HepG2 (cell line): Measurements from ENCODE around the gene PRKCZ. TPM values are rescaled to one million over a fixed set of nuclear protein-coding genes. Genes with fewer than 3 reads are reported as not detected.
A peak's percentile ranks its signal among the peaks of the same experiment; 100 is the strongest.

Experiments
- CEBPB ChIP-seq: IDR thresholded peaks from 2 replicates; pipeline ENCODE4 v1.6.1; 2011; ENCODE audit warnings: low read depth, low read length, improper control_type of control experiment, borderline replicate concordance
- CENPBD1 ChIP-seq: sonication (generic); formaldehyde crosslinking; IDR thresholded peaks from 2 replicates; pipeline ENCODE4 v1.8.0; 2022; ENCODE audit warnings: missing genetic modification reagents, low read depth, mild to moderate bottlenecking, borderline replicate concordance
- CREB3 ChIP-seq: sonication (generic); formaldehyde crosslinking; IDR thresholded peaks from 2 replicates; pipeline ENCODE4 v1.5.0; 2020; ENCODE audit warnings: missing genetic modification reagents
- HHEX ChIP-seq: IDR thresholded peaks from 2 replicates; pipeline ENCODE4 v1.6.1; 2016; ENCODE audit warnings: control low read depth
- MAFF ChIP-seq: IDR thresholded peaks from 2 replicates; pipeline ENCODE4 v1.6.1; 2011; ENCODE audit warnings: low read depth, low read length, improper control_type of control experiment
- MBD4 ChIP-seq: IDR thresholded peaks from 2 replicates; pipeline ENCODE4 v1.6.1; 2012; ENCODE audit warnings: low read length, inconsistent platforms, borderline replicate concordance
- PRPF4 ChIP-seq: fragments of 200-400 bp; formaldehyde crosslinking; IDR thresholded peaks from 2 replicates; pipeline ENCODE4 v1.6.1; 2016; ENCODE audit warnings: low read length, low read depth; ENCODE audit not compliant: poor library complexity, severe bottlenecking
- ZBTB4 ChIP-seq: sonication (generic); formaldehyde crosslinking; IDR thresholded peaks from 2 replicates; pipeline ENCODE4 v1.4.0; 2020; ENCODE audit warnings: missing genetic modification reagents, mild to moderate bottlenecking, borderline replicate concordance
- ZC3H4 ChIP-seq: sonication (generic); formaldehyde crosslinking; IDR thresholded peaks from 2 replicates; pipeline ENCODE4 v1.4.0; 2020; ENCODE audit warnings: missing genetic modification reagents, borderline replicate concordance
- ZFP36L2 ChIP-seq: sonication (generic); formaldehyde crosslinking; IDR thresholded peaks from 2 replicates; pipeline ENCODE4 v1.4.0; 2020; ENCODE audit warnings: missing genetic modification reagents
- ZNF280D ChIP-seq: sonication (generic); formaldehyde crosslinking; IDR thresholded peaks from 2 replicates; pipeline ENCODE4 v1.5.1; 2020; ENCODE audit warnings: mild to moderate bottlenecking, missing genetic modification reagents
- ZNF329 ChIP-seq: sonication (generic); formaldehyde crosslinking; IDR thresholded peaks from 2 replicates; pipeline ENCODE4 v1.9.0; 2021; ENCODE audit warnings: low read depth, mild to moderate bottlenecking, missing genetic modification reagents
- ZNF556 ChIP-seq: sonication (generic); formaldehyde crosslinking; IDR thresholded peaks from 2 replicates; pipeline ENCODE4 v1.4.0; 2020; ENCODE audit warnings: mild to moderate bottlenecking, missing genetic modification reagents, borderline replicate concordance
- ZNF570 ChIP-seq: sonication (generic); formaldehyde crosslinking; IDR thresholded peaks from 2 replicates; pipeline ENCODE4 v1.4.0; 2020; ENCODE audit warnings: mild to moderate bottlenecking, missing genetic modification reagents, borderline replicate concordance
- ZNF687 ChIP-seq: sonication (generic); formaldehyde crosslinking; IDR thresholded peaks from 2 replicates; pipeline ENCODE4 v1.5.1; 2020; ENCODE audit warnings: mild to moderate bottlenecking, missing genetic modification reagents, moderate library complexity
- ZNF850 ChIP-seq: sonication (generic); formaldehyde crosslinking; conservative IDR thresholded peaks from 2 replicates; pipeline ENCODE4 v1.9.0; 2021; ENCODE audit warnings: mild to moderate bottlenecking, missing genetic modification reagents
- polyA plus RNA-seq, 8 experiments: library from polyadenylated mRNA; depleted of rRNA in 3 of 8; stranded (reverse) in 7 of 8; unstranded in 1 of 8; fragments of >200 nt; fragmentation: Illumina TruSeq in 4 of 8; extraction: Trizol in 4 of 8; gene quantifications; 2 replicates each; pipeline versions ENCODE4 v1.2.1 to v1.2.3, GENCODE V29; 2011 to 2016; ENCODE audit warnings: low read depth in 4 of 8, missing spikeins in 1 of 8, mixed read lengths in 1 of 8; ENCODE audit not compliant: insufficient read depth in 1 of 8
- total RNA-seq, 5 experiments: library from RNA; depleted of rRNA; stranded (reverse); fragments of >200 nt; fragmentation: Illumina TruSeq; extraction: Trizol; gene quantifications; 2 replicates each; pipeline ENCODE4 v1.2.3, GENCODE V29; 2016; ENCODE audit warnings: low read depth in 1 of 5

The PRKCZ gene
- total and polyA plus RNA-seq, 2 of the 13 experiments (the other 11 are each of a cell fraction or from before 2014, with no cell fraction given): 34.7 to 85.2 TPM

- TF ChIP-seq ZNF280D (CRISPR knock-in tag): no peak
- peak; percentile 72 for TF ChIP-seq ZNF556 (CRISPR knock-in tag)
- TF ChIP-seq PRPF4: no peak
- TF ChIP-seq MAFF: no peak
- no peak; the same call in 1 of the 2 replicates for TF ChIP-seq ZNF850 (CRISPR knock-in tag)
- TF ChIP-seq MBD4: no peak
- TF ChIP-seq CENPBD1 (CRISPR knock-in tag): no peak
- no peak for TF ChIP-seq ZFP36L2 (CRISPR knock-in tag)
- TF ChIP-seq CREB3 (CRISPR knock-in tag): no peak
- TF ChIP-seq ZNF570: no peak
- TF ChIP-seq CEBPB: no peak
- peak; percentile 64; the same call in 1 of the 2 replicates for TF ChIP-seq ZNF687
- TF ChIP-seq ZNF329 (CRISPR knock-in tag): no peak
- no peak for TF ChIP-seq ZC3H4 (CRISPR knock-in tag)
- TF ChIP-seq ZBTB4: no peak
- no peak for TF ChIP-seq HHEX (CRISPR knock-in tag)
These were observed 3.1 kb upstream of the PRKCZ start (continued) for GRCh38 chr1:2046953-2047748.
